ENCODE data around the gene FAM221B.

- TF ChIP-seq MXI1 (conservative IDR thresholded peaks at IDR 0.05; ENCODE audit: poor library complexity, severe bottlenecking) (no peak), CTCF (IDR thresholded peaks at IDR 0.05; ENCODE audit: poor library complexity, severe bottlenecking) (no peak), REST (IDR thresholded peaks at IDR 0.05; ENCODE audit: borderline replicate concordance) (no peak), EZH2 (IDR thresholded peaks at IDR 0.05; ENCODE audit: borderline replicate concordance, insufficient read depth, low read length, poor library complexity, severe bottlenecking) (no peak), EP300 (conservative IDR thresholded peaks at IDR 0.05; ENCODE audit: poor library complexity, severe bottlenecking) (no peak)
Observed at GRCh38 chr9:35829084-35829763, 692 bp upstream of the FAM221B start, which contains the start of gene TMEM8B.

Data from neural cell (in vitro differentiated cells).